Activated naive CD8-positive, alpha-beta T cell treated with anti-CD3 and anti-CD28 coated beads, Interleukin-2, amount 50 U/mL, for 24 hours (primary cell): ENCODE results near the gene ANOS1.

Source experiments
- ATAC-seq: fragments of 150-1000 bp; cut with Tn5 transposase; one replicate; pipeline ENCODE4 v1.10.0; 2021
- DNase-seq: peaks from one replicate; pipeline ENCODE4 v3.0.0; 2021
- H3K27ac Mint-ChIP-seq: one replicate; pipeline ENCODE4 v1.8.0; 2021; ENCODE audit warnings: mild to moderate bottlenecking, mixed read lengths
- H3K27me3 Mint-ChIP-seq: one replicate; pipeline ENCODE4 v1.8.0; 2021; ENCODE audit warnings: mixed read lengths
- H3K36me3 Mint-ChIP-seq: one replicate; pipeline ENCODE4 v1.8.0; 2021; ENCODE audit warnings: low read depth, mixed read lengths
- H3K4me1 Mint-ChIP-seq: one replicate; pipeline ENCODE4 v1.8.0; 2021; ENCODE audit warnings: mixed read lengths
- H3K4me3 Mint-ChIP-seq: one replicate; pipeline ENCODE4 v1.8.0; 2021; ENCODE audit warnings: mild to moderate bottlenecking, moderate library complexity, mixed read lengths
- H3K9me3 Mint-ChIP-seq: one replicate; pipeline ENCODE4 v1.8.0; 2021; ENCODE audit warnings: mixed read lengths

Gene ANOS1

GRCh38 chrX:8730812-8731558 lies 952 bp downstream of the ANOS1 start:
- DNase-seq (no peak), ATAC-seq (no peak)
- H3K4me3 Mint-ChIP-seq, result no peak overlapping the region

GRCh38 chrX:8729811-8730210 lies 2.1 kb downstream of the ANOS1 start:
- H3K36me3 Mint-ChIP-seq, result no peaks in the 10 kb centered on the region
- H3K9me3 Mint-ChIP-seq, result no peaks in the 10 kb centered on the region
- H3K4me1 Mint-ChIP-seq, result peaks cover 1% of the 10 kb centered on the region
- H3K4me3 Mint-ChIP-seq, result no peak overlapping the region
- DNase-seq, result no peak
- peaks cover 27% of the 10 kb centered on the region for H3K27me3 Mint-ChIP-seq
- no peak overlapping the region for H3K27ac Mint-ChIP-seq
- ATAC-seq, result no peak

More at GRCh38 chrX:8730812-8731558, 952 bp downstream of the ANOS1 start:
- Mint-ChIP-seq H3K4me1 (peaks cover 1% of the 10 kb centered on the region), H3K27ac (no peak overlapping the region), H3K9me3 (no peaks in the 10 kb centered on the region), H3K36me3 (no peaks in the 10 kb centered on the region), H3K27me3 (peaks cover 27% of the 10 kb centered on the region)

DNA sequence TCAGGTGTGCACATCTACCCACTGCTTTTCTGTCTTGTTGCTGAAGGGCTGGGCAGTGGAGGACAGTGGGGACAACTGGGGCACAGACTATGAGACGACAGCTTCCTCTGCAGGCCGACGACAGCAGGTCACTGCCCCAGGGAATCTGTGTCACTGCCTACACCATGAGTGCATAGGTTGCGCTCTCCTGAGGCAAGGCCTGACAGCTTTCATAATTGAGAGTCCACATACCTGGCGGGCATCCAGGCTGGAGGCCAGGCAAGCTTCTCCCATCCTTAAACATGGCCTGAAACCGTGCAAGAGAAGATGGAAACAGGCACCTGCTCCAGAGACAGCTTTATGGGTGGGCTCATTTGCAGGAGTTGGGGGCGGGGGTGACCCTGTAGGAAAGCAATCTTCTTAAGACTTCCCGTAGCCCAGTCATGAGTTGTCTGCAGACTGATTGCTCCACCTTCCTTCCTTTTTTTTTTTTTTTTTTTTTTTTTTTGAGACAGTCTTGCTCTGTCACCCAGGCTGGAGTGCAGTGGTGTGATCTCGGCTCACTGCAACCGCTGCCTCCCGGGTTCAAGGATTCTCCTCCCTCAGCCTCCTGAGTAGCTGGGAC lies 2.9 kb downstream of the ANOS1 start:
- Mint-ChIP-seq H3K4me1 (peaks cover 1% of the 10 kb centered on the region), H3K27me3 (peaks cover 27% of the 10 kb centered on the region), H3K4me3 (no peak overlapping the region), H3K27ac (no peak overlapping the region), H3K36me3 (no peaks in the 10 kb centered on the region), H3K9me3 (no peaks in the 10 kb centered on the region)
- ATAC-seq (no peak), DNase-seq (no peak)

GRCh38 chrX:8726031-8726652 lies 5.8 kb downstream of the ANOS1 start:
- Mint-ChIP-seq H3K4me1 (peaks cover 1% of the 10 kb centered on the region), H3K27ac (no peak overlapping the region), H3K4me3 (no peak overlapping the region), H3K9me3 (no peaks in the 10 kb centered on the region), H3K36me3 (no peaks in the 10 kb centered on the region), H3K27me3 (peaks cover 18% of the 10 kb centered on the region)
- ATAC-seq, result no peak
- no peak for DNase-seq

- Mint-ChIP-seq H3K4me3 (no peak overlapping the region), H3K27ac (no peak overlapping the region), H3K4me1 (no peaks in the 10 kb centered on the region), H3K9me3 (no peaks in the 10 kb centered on the region), H3K27me3 (peaks cover 7% of the 10 kb centered on the region), H3K36me3 (no peaks in the 10 kb centered on the region)
- ATAC-seq (no peak), DNase-seq (no peak)
These were observed 7.6 kb downstream of the ANOS1 start for GRCh38 chrX:8724300-8724699.

DNA sequence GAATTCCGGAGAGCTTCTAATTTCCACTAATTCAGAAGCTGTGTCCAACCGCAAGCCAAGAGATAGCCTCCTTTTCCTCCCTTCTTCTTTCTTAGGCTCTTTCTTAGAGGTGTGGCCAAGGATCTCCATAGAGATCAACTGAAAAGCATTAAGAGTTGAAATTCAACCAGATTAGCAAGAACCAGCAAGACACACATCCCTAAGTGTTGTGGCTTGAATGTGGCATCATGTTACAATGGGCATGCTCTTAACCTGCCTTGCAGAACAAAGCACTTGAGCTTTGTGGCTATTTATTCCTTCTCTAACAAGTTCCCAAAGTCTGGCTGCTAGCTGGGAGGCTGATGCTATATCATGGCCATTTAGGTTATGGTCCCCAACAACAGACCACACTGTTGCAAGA lies 10.4 kb downstream of the ANOS1 start:
- no peak for DNase-seq
- ATAC-seq, result no peak
- Mint-ChIP-seq H3K9me3 (no peaks in the 10 kb centered on the region), H3K4me3 (no peak overlapping the region), H3K27ac (no peak overlapping the region), H3K36me3 (no peaks in the 10 kb centered on the region), H3K4me1 (no peaks in the 10 kb centered on the region), H3K27me3 (peaks cover 7% of the 10 kb centered on the region)

DNA sequence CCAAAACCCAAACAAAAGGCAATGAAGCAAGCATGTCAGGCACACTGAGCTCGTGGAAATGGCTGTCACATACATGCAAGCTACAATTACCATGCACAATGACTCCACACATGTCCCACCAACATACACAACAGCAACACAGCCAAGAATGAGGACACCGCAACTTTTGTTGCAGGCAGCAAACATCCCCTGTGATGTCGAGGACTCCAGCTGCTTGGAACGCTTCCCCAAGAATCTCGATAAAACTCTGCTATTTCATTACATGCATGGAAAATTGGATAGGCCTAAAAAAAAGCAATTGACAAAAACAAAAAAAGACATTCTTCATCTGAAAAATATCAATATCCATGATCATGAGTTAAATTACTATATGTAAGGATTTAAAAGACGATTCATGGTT lies 11.8 kb downstream of the ANOS1 start:
- no peak overlapping the region for H3K27ac Mint-ChIP-seq

DNA sequence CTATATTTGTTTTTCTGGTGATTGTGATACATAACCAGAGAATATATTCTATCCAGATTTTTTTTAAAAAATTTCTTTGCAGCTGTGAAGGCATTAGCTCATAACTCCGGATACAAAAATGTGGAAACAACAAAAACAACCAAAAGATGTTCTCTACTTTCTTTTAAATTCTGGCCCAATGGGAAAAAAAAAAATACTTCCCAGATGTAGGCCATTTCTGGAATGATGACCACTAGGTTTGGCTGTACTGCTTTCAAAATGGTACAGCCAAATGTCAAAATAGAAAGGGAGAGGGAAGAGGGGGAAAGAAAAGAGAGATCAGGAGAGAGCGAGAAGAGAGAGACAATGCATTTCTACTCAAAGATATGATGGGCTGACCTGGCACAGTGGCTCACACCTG lies 14.6 kb downstream of the ANOS1 start:
- no peak overlapping the region for H3K27ac Mint-ChIP-seq
- H3K4me1 Mint-ChIP-seq, result no peaks in the 10 kb centered on the region
- no peak overlapping the region for H3K4me3 Mint-ChIP-seq
- H3K36me3 Mint-ChIP-seq, result no peaks in the 10 kb centered on the region
- no peaks in the 10 kb centered on the region for H3K9me3 Mint-ChIP-seq
- H3K27me3 Mint-ChIP-seq, result no peaks in the 10 kb centered on the region
- ATAC-seq, result no peak
- DNase-seq, result no peak

More for the DNA sequence above, 11.8 kb downstream of the ANOS1 start:
- no peaks in the 10 kb centered on the region for H3K4me1 Mint-ChIP-seq
- H3K36me3 Mint-ChIP-seq, result no peaks in the 10 kb centered on the region
- H3K27me3 Mint-ChIP-seq, result peaks cover 5% of the 10 kb centered on the region
- DNase-seq, result no peak
- H3K9me3 Mint-ChIP-seq, result no peaks in the 10 kb centered on the region
- H3K4me3 Mint-ChIP-seq, result no peak overlapping the region
- ATAC-seq, result no peak

GRCh38 chrX:8714164-8714563 lies 17.8 kb downstream of the ANOS1 start:
- Mint-ChIP-seq H3K27me3 (no peaks in the 10 kb centered on the region), H3K27ac (no peak overlapping the region), H3K4me1 (no peaks in the 10 kb centered on the region), H3K36me3 (no peaks in the 10 kb centered on the region), H3K4me3 (no peak overlapping the region), H3K9me3 (no peaks in the 10 kb centered on the region)
- ATAC-seq (no peak), DNase-seq (no peak)

- no peaks in the 10 kb centered on the region for H3K27me3 Mint-ChIP-seq
- no peak overlapping the region for H3K4me3 Mint-ChIP-seq
- H3K9me3 Mint-ChIP-seq, result no peaks in the 10 kb centered on the region
- DNase-seq, result no peak
- H3K36me3 Mint-ChIP-seq, result no peaks in the 10 kb centered on the region
- H3K27ac Mint-ChIP-seq, result no peak overlapping the region
- no peak for ATAC-seq
- H3K4me1 Mint-ChIP-seq, result no peaks in the 10 kb centered on the region
These were observed 20.5 kb downstream of the ANOS1 start for GRCh38 chrX:8711401-8711800.

DNA sequence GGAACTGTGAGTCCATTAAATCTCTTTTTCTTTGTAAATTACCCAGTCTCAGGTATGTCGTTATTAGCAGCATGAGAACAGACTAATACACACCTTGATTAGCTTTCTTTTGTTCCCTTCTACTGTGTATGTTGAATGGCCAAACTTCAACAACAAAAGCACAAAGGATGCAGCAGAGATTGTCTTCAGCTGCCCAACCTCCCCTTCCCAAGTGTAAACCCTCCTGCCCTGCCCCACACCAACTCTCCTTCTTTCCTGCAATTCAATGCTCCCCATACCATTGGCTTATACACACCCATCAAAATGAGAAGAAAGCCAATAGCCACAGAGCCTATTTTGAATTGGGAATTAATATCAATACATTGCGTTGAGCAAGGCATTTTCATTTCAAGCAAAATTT lies 27.8 kb downstream of the ANOS1 start:
- Mint-ChIP-seq H3K36me3 (no peaks in the 10 kb centered on the region), H3K27ac (no peak overlapping the region), H3K4me1 (no peaks in the 10 kb centered on the region), H3K4me3 (no peak overlapping the region), H3K9me3 (no peaks in the 10 kb centered on the region), H3K27me3 (peaks cover 2% of the 10 kb centered on the region)
- DNase-seq (no peak), ATAC-seq (no peak)

- no peaks in the 10 kb centered on the region for H3K9me3 Mint-ChIP-seq
- H3K36me3 Mint-ChIP-seq, result no peaks in the 10 kb centered on the region
- DNase-seq (no peak), ATAC-seq (no peak)
- peaks cover 2% of the 10 kb centered on the region for H3K27me3 Mint-ChIP-seq
- no peaks in the 10 kb centered on the region for H3K4me1 Mint-ChIP-seq
- no peak overlapping the region for H3K27ac Mint-ChIP-seq
- H3K4me3 Mint-ChIP-seq, result no peak overlapping the region
These were observed 39.1 kb downstream of the ANOS1 start for GRCh38 chrX:8692871-8693270.

DNA sequence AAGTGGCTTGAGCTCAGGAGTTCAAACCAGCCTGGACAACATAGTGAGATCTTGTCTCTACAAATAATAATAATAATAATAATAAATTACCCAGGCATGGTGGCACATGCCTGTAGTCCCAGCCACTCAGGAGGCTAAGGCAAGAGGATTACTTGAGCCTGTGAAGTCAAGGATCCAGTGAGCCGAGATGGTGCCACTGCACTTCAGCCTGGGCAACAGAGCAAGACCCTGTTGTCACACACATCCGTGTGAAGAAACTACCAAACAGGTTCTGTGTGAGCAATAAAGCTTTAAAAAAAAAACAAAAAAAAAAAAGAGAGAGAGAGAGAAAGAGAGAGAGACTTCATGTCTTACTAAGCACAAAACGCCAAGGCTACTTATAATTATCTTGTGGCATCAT lies 42.5 kb downstream of the ANOS1 start:
- no peaks in the 10 kb centered on the region for H3K4me1 Mint-ChIP-seq
- no peak for DNase-seq
- no peaks in the 10 kb centered on the region for H3K36me3 Mint-ChIP-seq
- no peak overlapping the region for H3K4me3 Mint-ChIP-seq
- H3K27me3 Mint-ChIP-seq, result peaks cover 2% of the 10 kb centered on the region
- H3K27ac Mint-ChIP-seq, result no peak overlapping the region
- no peaks in the 10 kb centered on the region for H3K9me3 Mint-ChIP-seq
- ATAC-seq, result no peak

DNA sequence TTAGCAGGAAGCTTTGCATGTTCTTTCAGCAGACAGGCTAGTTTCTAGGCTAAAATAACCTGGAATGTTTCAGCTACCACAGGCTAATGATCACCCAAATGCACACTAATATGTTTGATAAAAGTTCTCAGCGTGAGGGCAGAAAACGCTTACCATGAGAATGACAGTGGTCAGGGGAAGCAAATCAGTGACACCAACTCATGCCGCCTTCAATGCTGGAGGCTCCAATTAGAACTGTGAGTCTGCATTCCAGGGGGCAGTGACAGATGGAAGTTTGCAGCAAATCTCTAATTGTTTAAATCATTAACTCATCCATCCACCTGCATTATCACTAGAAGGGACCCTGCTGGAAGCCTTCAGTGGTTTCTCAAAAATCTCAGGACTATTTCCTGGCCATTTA lies 43.2 kb downstream of the ANOS1 start:
- Mint-ChIP-seq H3K27me3 (peaks cover 2% of the 10 kb centered on the region), H3K9me3 (no peaks in the 10 kb centered on the region), H3K4me3 (no peak overlapping the region), H3K4me1 (no peaks in the 10 kb centered on the region), H3K27ac (no peak overlapping the region), H3K36me3 (no peaks in the 10 kb centered on the region)
- DNase-seq (no peak), ATAC-seq (no peak)

- ATAC-seq (no peak), DNase-seq (no peak)
- no peak overlapping the region for H3K4me3 Mint-ChIP-seq
- H3K27me3 Mint-ChIP-seq, result peaks cover 2% of the 10 kb centered on the region
- H3K4me1 Mint-ChIP-seq, result no peaks in the 10 kb centered on the region
- H3K36me3 Mint-ChIP-seq, result no peaks in the 10 kb centered on the region
- no peak overlapping the region for H3K27ac Mint-ChIP-seq
- no peaks in the 10 kb centered on the region for H3K9me3 Mint-ChIP-seq
These were observed 47.6 kb downstream of the ANOS1 start for GRCh38 chrX:8684201-8684965.
